Frontal cortex (tissue), 4 donors: ENCODE results near the gene FXYD6. TPM values are rescaled to one million over a fixed set of nuclear protein-coding genes. Genes with fewer than 3 reads are reported as not detected.

ENCODE experiments used
- DNase-seq, 2 donors: peaks; one replicate each; pipeline ENCODE4 v3.0.0; 2012; ENCODE audit warnings: low spot score in 2 of 2
- FAIRE-seq: peaks from 2 replicates; lab custom pipeline; 2012; peaks lifted over from hg19 to GRCh38; lab: Jason Lieb, UNC
- total RNA-seq: library from RNA; depleted of rRNA; stranded (reverse); fragments of >200 nt; gene quantifications from one replicate; pipeline ENCODE4 v1.2.3, GENCODE V29; 2014
- donor health status: control.
- donor health status: control.
- donor health status: control.

The FXYD6 gene
- total RNA-seq, 1 donor from 2014 or later = 69.3 TPM

DNA sequence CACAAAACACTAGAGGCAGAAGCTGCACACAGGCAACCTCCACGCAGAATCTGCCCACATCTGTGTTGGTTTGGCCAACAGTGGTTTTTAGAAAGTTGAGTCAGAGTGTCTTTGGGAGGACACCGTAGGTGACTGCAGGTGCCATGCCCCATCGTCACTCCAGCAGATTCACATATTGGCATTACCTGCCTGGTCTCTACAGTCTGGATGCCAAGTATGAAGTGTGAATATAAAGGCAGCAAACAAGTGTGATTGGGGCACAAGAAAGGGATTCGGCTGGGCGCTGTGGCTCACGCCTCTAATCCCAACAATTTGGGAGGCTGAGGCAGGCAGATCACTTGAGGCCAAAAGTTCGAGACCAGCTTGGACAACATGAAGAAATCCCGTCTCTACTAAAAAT lies 40.9 kb downstream of the FXYD6 start:
- DNase-seq (no peak), FAIRE-seq (no peak)

DNA sequence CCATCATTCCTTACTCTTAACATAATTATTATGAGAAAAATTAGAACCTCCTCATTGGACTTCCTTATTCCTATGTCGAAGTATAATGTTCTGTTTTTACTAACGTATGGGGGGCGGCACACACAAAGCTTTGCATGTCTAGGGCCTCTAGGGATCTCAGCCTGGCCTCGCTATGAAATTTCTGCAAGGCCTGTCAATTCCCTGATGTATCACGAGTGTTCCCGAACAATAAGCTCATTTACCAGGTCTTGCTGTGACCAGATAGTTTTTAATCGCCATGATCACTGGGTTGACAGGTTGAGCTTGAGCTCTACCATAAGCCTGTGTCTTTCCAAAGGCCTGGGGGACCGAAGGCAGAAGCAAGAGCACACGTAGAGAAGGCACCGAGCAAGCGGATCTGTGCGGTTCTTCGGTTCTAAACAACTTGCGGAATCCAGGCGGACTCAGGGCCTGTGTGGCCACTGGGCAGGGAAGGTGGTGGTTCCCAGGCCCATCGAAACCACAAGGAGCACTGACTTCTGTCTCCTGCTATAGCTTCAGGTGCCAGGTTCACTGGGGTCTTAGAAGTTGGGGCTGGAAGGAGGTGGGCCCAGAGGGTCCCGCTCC lies 41.5 kb downstream of the FXYD6 start:
- FAIRE-seq (no peak), DNase-seq (no peak)

DNA sequence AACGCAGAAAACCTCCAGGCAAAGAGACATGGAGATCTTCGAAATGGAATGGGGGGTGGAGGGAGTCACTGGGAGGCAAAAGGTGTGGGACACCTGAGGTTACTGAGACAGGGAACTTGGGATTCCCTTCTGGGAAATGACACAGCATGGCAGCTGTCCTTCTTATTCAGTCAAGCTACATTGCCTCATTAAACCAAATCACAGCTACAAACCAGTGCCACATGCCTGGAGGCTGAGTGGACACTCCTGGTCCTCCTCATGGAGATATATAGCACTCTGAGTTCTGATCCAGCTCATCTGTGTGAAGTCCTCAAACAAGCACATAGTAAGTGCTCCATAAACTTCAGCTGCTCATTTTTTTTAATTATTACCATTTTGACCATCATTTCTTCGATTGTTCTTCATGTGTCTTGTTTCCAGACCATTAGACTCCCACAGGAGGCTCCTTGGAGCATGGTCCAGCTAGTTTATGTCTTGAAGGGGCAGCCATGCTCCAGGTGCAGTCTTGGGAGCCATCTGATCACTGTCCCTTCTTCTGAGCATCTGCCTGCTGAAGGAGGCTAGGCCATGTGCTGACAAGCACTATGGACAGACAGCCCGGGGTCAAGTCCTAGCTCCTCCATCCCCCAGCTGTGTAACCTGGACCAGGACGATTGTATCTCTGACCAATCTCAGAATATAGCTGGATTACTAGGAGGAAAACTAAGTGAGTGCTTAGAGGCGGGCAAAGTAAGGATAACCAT lies 42.2 kb downstream of the FXYD6 start:
- no peak for FAIRE-seq
- DNase-seq = no peak

DNA sequence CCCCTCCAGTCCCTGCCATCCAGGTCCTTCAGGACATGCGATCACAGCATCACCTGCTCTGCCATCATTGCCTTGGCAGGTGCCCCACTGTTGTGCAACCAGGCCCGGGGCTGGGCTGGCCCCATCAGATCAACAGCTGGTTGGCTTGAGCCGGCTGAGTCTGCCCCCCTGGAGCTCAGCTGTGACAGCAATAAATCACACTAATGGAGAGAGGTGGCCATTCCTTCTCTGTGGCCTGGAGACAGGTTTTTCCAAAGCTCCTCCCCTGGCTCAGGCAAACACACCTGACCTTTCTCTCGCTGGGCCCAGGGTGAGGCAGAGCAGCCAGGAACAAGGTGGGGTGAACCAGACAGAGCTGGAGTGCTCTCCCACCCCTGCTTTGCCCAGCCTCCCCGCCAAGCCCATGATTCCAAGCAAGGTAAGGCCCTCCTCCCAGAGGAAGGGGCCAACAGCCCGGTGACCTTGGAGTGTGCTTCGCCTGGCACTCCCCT lies 43.0 kb downstream of the FXYD6 start:
- DNase-seq (no peak), FAIRE-seq (no peak)

DNA sequence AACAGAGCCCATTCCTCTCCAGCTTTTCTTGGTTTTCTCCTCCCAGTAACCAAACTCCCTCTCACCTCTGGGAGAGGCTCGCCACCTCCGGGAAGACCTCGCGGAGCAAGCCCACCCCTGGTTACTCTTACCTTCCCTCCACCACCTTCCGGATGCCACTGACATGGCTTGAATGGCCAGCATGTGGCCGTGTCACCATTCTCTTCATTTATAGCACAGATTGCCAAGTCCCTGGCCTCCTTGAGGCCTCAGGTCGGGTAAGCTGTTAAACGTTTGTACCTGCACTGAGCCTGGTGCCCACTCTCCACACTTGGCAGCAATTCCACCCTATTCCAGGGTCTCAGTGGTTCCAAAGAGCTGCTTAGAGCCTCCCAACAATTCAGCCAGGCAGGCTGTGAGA lies 43.9 kb downstream of the FXYD6 start:
- FAIRE-seq (no peak), DNase-seq (no peak)

DNA sequence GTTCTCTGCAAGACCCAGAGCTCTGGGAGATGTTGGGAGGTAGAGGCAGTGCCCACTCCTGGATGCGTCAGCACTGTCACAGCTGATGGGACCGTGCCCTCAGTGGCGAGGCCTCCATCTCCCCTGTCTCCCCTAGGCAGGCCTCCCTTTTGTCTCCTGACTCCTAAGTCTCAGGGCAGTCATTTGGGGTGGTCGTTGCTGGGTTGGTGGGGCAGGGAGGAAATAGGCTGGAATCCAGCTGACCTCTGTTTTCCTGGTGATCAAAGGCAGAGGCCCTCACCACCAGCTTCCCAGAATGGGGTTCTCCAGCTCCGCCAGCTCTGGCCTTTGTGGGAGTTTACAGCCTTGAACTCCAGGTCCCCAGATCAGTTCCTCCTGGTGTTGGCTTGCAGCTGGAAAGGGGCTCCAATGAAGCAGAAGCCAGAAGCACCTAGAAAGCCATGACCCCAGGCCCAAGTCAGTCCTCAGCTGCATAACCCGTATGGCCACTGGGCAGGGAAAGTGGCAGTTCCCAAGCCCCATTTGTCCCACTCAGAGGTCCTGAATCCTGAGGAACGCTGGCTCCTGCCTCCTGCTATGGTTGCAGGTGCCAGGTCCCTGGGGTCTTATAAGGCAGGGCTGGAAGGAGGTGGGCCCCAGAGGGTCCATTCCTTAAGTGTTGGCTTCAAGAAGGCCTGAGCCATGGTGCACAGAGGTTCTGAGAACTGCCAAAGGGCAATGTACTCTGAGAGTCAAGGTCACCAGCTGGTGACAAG lies 44.6 kb downstream of the FXYD6 start:
- FAIRE-seq (no peak), DNase-seq (no peak)

DNA sequence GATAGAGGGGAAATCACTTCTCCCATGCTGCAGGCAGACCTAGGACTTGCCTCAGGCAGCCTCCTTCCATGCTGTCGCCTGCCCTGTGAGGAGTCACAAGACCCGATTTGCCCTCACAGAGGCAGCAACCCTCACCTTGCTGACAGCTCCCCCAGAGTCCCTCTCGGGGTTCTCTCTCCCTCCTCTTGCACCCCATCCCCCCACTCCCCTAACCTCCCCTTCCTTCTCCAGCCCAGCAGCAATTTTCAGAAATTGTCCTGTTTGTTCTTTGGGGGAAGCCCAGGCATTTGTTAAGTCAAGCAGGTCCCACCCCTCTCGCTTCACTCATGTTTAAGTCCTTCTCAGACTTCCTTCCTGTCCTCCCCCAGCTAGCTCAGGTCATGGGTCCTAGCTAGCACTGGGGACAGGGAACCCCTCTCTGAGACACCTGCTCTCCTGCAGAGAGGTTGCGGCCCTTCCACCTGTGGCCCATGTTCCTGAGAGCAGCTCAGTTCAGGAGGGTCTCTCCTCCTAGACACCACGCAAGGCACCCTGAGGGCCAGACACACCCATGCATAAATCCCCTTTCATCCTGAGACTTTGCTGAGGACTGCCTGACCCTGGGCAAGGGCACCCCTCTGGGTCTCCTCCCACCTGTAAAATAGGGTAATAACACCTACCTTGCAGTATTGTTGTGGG lies 45.6 kb downstream of the FXYD6 start:
- FAIRE-seq = no peak
- DNase-seq = no peak

DNA sequence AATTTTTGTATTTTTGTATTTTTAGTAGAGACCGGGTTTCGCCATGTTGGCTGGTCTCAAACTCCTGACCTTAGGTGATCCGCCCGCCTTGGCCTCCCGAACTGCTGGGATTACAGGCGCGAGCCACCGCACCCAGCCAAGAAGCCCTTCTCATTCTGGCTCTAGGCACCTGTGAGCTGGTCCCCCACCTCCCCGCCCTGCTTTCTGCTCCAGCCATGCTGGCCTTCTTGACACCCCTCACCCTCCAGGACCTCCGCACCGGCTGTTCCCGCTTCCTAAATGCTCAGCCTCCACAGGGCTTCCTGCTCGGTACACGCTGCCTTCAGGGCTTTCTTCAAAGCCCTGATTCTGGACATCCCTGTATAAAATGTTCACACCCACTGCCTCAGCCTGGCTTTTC lies 46.4 kb downstream of the FXYD6 start:
- DNase-seq = no peak
- FAIRE-seq = no peak

DNA sequence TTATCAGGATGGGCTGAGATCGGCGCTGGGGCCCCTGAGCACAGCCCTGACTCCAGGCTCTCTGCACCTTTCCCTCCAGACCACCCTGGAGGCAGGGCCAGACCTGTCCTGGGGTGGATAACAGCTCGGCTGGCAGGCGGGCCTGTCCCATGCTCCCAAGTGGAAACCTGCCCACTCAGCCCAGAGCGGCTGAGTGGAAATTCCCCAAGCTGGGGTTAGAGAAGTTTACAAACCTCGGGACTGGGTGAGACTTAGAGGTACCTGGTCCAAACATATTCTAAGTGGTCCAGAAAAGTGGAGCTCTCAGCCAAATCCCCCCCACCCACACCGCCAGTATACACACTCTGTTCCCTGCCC lies 47.1 kb downstream of the FXYD6 start:
- DNase-seq = no peak
- FAIRE-seq = no peak

DNA sequence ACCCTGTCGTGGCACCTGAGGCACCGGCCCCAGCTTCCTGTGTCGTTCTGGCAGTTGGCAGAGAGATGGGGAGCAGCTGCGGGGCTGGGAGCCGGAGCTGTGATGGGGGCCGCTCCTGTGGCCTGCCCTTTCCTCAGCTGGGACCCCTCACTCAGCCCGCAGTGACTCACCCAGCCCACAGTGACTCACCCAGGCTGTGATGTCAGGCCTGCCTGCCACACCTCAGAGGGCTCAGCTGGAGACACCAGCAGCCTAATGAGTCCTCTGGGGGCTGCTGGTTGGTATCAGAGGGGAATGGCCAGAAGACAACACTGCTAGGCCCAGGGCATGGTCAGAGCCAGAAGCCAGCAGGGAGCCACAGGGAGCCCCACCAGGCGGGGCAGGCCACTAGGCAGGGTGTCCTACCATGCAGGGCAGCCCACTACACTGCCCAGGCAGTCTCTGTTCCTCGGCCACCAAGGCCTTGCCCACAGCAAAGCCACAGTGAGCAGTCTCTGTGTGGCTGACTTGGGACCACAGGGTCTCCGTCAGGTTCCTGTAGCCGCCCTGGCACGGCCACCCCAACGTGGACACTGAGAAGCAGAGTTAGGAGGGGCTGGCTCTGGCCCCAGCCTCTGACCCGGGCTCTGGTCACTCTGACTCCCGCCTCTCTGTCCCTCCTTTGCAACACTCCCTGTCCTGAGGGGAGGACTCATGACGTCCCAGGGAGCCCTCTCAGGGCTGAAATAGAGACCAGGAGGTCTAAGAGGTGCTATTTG lies 47.7 kb downstream of the FXYD6 start:
- no peak for DNase-seq

DNA sequence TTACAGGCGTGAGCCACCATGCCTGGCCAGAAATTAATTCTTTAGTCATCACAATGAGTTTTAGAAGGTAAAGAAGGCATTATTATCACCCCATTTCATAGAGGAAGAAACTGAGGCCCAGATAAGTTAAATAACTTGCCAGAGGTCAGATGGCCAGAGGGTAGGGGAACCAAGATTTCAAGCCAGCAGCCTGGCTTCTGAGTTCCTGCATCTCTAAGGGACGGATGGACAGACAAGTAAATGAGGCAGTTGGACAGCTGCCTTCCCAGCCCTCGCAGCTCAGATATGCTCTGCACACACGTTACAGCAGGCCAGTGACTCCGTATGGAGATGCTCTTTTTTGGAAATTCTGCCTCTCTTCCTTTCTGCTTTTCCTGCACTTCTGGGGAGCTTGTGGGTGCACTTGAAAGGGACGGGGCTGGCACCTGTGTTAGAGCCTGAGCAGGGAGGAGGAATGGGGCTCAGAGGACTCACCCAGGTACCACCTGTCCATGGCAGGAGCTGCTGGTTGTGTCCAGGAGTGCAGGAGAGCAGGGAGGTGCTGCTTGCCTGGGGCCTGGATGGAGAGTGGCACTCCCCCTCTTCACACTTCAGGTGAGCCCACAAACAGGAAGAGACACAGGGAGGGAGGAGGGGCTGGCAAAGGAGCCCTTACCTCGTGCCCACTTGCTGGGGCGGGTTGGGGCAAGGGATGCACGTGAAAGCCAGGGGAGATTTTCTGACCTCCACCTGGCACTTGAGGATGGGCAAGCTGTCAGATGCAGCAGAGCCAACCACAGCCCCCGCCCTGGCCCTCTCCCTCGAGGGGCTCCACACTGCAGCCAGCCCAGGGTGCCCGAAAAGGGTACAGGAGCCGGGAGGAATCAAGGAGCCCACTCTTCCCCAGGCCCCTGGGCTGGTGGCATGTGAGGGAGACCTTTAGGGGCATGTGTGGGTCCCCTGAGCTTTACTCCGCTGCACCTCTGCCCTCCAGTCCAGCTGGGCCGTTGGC lies 48.6 kb downstream of the FXYD6 start:
- no peak for FAIRE-seq
- DNase-seq = no peak

More for the DNA sequence above, 47.7 kb downstream of the FXYD6 start:
- FAIRE-seq = no peak

DNA sequence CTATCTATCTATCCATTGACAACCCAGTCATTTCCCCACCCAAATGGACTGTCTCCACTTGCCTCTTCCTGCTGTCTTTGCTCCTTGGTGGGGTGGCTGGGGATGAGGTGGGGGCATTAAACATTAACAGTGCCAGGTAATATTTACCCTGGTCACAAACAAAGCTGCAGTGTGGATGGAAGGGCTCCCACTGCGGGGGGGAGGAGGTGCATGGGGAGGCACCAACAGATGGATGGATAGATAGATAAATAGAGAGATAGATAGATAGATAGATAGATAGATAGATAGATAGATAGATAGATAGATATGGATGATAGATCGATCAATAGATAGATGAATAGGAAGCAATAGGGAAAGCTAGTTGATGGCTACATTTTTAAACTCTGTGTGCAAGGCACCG lies 49.6 kb downstream of the FXYD6 start:
- no peak for FAIRE-seq
- DNase-seq = no peak

DNA sequence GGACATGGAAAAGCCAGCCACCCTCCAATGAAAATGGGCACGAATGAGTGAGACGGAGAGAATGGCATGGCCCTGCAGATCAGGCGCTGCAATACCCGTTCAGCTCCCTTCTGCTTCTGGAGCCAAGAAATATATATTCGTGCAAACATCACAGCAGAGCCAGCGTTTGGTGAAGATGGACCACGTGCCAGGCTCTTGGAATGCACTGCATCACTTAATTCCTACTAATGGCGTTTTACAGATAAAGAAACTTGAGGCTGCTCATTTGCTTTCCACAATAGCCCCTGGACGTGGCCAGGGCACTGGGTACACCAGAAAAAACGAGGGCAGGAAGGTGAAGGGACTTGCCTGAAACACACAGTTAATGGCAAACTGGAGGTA lies 50.3 kb downstream of the FXYD6 start:
- DNase-seq (no peak), FAIRE-seq (no peak)

DNA sequence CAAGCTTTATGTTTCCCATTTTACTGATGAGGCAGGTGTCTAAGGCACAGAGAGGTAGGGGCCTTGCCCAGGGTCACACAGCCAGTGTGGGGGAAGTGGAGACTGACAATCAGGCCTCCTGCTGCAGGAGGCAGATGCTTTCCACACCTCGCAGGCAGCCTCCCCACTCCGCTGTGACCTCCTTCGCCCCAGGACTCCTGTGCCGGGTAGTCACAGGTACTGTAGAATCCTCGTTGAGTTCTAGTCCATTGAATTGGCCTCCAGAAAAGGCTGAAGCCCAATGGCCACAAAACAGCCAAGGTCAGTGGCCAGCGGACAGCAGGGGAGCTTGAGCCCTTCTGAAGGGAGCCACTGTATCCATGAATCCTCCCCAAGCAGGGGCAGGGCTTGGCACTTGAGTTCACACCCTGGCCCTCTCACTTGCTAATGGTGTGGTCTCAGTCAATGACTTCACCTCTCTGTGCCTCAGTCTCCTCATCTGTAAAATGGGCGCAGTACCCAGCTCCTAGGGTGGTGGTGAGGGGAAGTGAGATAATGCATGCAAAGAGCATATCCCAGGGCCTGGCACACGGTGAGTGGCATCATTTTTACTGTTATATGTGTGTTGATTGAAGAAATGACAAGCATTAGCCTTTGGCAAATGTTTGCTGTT lies 50.8 kb downstream of the FXYD6 start:
- FAIRE-seq = no peak
- no peak for DNase-seq

DNA sequence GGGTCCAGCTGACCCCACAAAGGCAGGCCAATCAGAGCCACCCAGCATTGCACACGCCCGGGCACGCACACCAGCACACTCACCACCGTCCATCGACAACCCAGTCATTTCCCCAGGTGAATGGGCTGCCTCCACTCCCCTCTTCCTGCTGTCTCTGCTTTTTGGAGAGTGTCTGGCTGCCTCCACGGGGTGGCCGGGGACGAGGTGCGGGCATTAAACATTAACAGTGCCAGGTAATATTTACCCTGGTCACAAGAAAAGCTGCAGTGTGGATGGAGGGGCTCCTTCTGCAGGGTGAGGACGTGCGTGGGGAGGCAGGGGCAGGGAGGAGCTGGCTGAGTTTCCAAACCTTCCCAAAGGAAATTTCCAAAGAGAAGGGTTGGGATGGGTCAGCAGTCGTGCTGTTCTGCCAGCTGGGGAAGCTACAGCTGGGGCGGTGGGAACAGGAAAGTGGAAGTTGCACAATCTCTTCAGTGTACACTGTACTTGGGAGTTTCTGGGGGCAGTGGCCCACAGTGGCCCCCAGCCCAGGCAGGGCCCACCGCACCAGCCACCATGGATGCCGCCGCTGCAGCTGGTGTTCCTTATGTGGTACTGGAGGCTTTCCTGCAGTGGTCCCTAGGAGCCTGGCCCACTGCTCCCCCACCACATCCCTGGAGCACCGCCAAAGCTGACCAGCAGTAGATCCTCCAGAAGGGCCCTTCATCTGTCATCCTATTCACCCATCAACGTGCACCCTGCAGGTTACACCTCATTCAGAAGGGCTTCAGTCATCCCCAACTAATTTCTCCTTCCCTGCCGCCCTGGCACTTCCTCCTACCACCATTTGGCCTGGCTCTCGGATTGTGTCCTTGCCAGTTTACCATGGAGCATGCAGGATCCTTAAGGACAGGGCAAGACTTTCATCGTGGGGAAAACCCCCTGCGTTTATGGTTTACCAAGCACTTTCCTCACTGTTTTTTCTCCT lies 51.6 kb downstream of the FXYD6 start, which contains the start of gene FXYD2:
FXYD2 (minus strand) TSS at position 174 of the 967 bp plus-strand sequence; CDS start at position 108, 66 bp downstream.
- no peak for FAIRE-seq

DNA sequence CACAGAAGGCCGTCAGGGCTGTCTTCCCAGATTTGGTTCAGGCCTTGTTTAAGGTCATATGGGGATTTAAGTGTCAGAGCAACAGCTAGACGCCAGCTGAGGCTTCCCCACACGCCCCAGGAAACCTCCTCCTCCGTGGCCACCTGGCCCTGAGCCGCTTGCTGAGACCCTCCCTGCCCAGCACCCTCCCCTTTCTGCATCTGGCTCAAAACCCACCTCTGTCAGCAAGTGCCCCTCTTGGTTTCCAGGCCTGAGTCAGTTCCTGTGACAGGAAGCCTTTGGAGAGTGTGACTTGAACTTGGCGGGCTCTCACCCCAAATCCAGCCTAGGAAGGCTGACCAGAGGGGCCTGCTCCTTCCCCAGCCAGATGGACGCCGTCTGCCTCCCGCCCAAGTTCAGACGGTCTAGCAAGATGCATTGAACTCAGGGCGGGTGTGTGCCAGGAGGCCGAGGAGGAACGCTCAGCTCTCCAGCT lies 52.5 kb downstream of the FXYD6 start:
- no peak for FAIRE-seq
- DNase-seq = no peak

More for the DNA sequence above, 51.6 kb downstream of the FXYD6 start, which contains the start of gene FXYD2:
- no peak for DNase-seq
